ENCODE data around the gene HSF2BP. TPM values are rescaled to one million over a fixed set of nuclear protein-coding genes. Genes with fewer than 3 reads are reported as not detected.
"Not testable (repeated sequence)": the region's sequence is repeated elsewhere in the genome, so short reads cannot be mapped to it uniquely, and the experiment has no call there.

HSF2BP gene
- total RNA-seq, 3 donors from 2014 or later: 0.32 to 1.8 (median 1.3) TPM

GRCh38 chr21:43657355-43658087 is 1.8 kb downstream of the HSF2BP start:
- Histone ChIP-seq H3K4me1 (peaks cover 0 to 6% of the 10 kb centered on the region in 2 donors), H3K36me3 (no peaks in the 10 kb centered on the region), H3K4me3 (no peak overlapping the region), H3K9me3 (no peaks in the 10 kb centered on the region), H3K27me3 (no peaks in the 10 kb centered on the region), H3K27ac (no peak overlapping the region)
- DNase-seq (ENCODE audit: low spot score in 2 of 2): no peak
- no peak for TF ChIP-seq POLR2AphosphoS5 (IDR thresholded peaks at IDR 0.05)
- no peak for TF ChIP-seq CTCF (IDR thresholded peaks at IDR 0.05)
- no peak for TF ChIP-seq POLR2A (IDR thresholded peaks at IDR 0.05)
- intact Hi-C loops (cut with DNase I; ENCODE audit: low total_unique reads): no loop called here

GRCh38 chr21:43654806-43655489 is 4.3 kb downstream of the HSF2BP start:
- Histone ChIP-seq H3K36me3 (no peaks in the 10 kb centered on the region), H3K9me3 (no peaks in the 10 kb centered on the region), H3K27ac (no peak overlapping the region), H3K4me1 (peaks cover 0 to 6% of the 10 kb centered on the region in 2 donors), H3K27me3 (no peaks in the 10 kb centered on the region), H3K4me3 (no peak overlapping the region)
- no peak for DNase-seq (ENCODE audit: low spot score in 2 of 2)
- intact Hi-C loops (cut with DNase I; ENCODE audit: low total_unique reads): no loop called here
- TF ChIP-seq POLR2A (IDR thresholded peaks at IDR 0.05): no peak
- TF ChIP-seq POLR2AphosphoS5 (IDR thresholded peaks at IDR 0.05): no peak
- no peak for TF ChIP-seq CTCF (IDR thresholded peaks at IDR 0.05)

- no peak for DNase-seq (ENCODE audit: low spot score in 2 of 2)
- no peak overlapping the region for H3K4me3 ChIP-seq
- H3K4me1 ChIP-seq: peaks cover 0 to under 1% of the 10 kb centered on the region in 2 donors
- intact Hi-C loops (cut with DNase I; ENCODE audit: low total_unique reads): no loop called here
- no peaks in the 10 kb centered on the region for H3K27me3 ChIP-seq
- no peak overlapping the region for H3K27ac ChIP-seq
- H3K9me3 ChIP-seq: no peaks in the 10 kb centered on the region
- no peaks in the 10 kb centered on the region for H3K36me3 ChIP-seq
- TF ChIP-seq POLR2A (IDR thresholded peaks at IDR 0.05) (no peak), CTCF (IDR thresholded peaks at IDR 0.05) (no peak), POLR2AphosphoS5 (IDR thresholded peaks at IDR 0.05) (no peak)
Measured at GRCh38 chr21:43653626-43654025, 5.7 kb downstream of the HSF2BP start.

- Histone ChIP-seq H3K36me3 (no peaks in the 10 kb centered on the region), H3K27me3 (no peaks in the 10 kb centered on the region)
Measured at GRCh38 chr21:43652616-43653015, 6.7 kb downstream of the HSF2BP start.

GRCh38 chr21:43651926-43652325 is 7.4 kb downstream of the HSF2BP start:
- DNase-seq (ENCODE audit: low spot score in 2 of 2); H3K27ac ChIP-seq; H3K4me1 ChIP-seq; H3K27me3 ChIP-seq; intact Hi-C loops (cut with DNase I; ENCODE audit: low total_unique reads); H3K9me3 ChIP-seq; H3K4me3 ChIP-seq; H3K36me3 ChIP-seq: not testable (repeated sequence)

More at GRCh38 chr21:43652616-43653015, 6.7 kb downstream of the HSF2BP start:
- intact Hi-C loops (cut with DNase I; ENCODE audit: low total_unique reads): no loop called here
- no peak for DNase-seq (ENCODE audit: low spot score in 2 of 2)
- Histone ChIP-seq H3K4me1 (no peaks in the 10 kb centered on the region), H3K4me3 (no peak overlapping the region), H3K9me3 (no peaks in the 10 kb centered on the region), H3K27ac (no peak overlapping the region)
- TF ChIP-seq POLR2AphosphoS5 (IDR thresholded peaks at IDR 0.05): no peak
- no peak for TF ChIP-seq CTCF (IDR thresholded peaks at IDR 0.05)
- no peak for TF ChIP-seq POLR2A (IDR thresholded peaks at IDR 0.05)

Measured in breast epithelium (tissue), 4 donors.